ENCODE data around the gene ABR.

- TF ChIP-seq CTCF (conservative IDR thresholded peaks at IDR 0.05), result no peak
- no peak for TF ChIP-seq ZFX (IDR thresholded peaks at IDR 0.05)
These were observed 2.6 kb downstream of the ABR start for GRCh38 chr17:1177016-1177700.

Measured in C4-2B (cell line).